OCI-M2 (cell line): ENCODE results near the gene NDN.

Experiments used
- DNase-seq: peaks from one replicate; lab custom pipeline; 2025; ENCODE audit not compliant: unreplicated experiment; lab: John Stamatoyannopoulos, UW

Gene NDN

DNA sequence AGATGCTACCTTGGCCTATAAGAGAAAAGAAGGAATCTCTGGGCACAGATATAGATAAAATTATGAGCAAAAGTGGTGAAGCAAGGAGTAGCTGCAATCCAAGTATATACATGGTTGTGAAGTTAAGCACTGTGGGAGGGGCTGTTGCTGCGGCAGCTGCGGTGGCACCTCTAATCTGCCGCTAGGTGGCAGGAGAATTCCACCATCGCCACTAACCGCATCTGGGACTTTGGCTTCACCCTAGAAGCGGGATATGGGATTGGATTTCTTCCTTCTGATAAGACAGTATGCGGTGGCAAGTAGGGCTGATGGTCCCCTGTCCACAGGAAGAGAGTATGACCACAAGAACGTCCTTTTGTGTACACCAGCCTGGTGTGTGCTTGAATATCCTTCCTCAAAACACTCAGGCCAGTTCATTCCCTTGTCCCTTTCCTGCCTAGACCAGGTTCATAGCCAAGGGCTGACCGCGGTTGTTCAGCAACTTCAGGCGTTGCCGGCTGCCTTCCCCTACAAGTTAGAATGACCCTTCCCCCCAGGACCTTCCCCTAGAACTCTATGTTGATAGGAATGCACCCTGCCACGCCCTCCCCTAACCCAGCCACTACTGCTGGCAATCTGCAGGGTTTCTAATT is 44.6 kb downstream of the NDN start:
- DNase-seq = no peak
